ENCODE results near the gene EFNA2.

The EFNA2 gene

GRCh38 chr19:1272423-1273262 is 13.0 kb upstream of the EFNA2 start:
- no peak for DNase-seq (ENCODE audit: low spot score)

- DNase-seq (ENCODE audit: low spot score): no peak
These were observed 12.2 kb upstream of the EFNA2 start for GRCh38 chr19:1273263-1274041.

GRCh38 chr19:1274081-1274851 is 11.4 kb upstream of the EFNA2 start:
- no peak for DNase-seq (ENCODE audit: low spot score)

GRCh38 chr19:1274852-1275259 is 10.8 kb upstream of the EFNA2 start:
- no peak for DNase-seq (ENCODE audit: low spot score)

GRCh38 chr19:1275260-1275975 is 10.3 kb upstream of the EFNA2 start, which contains the start of gene FAM174C:
Gene FAM174C, plus strand, starts transcription at chr19:1275530. Its CDS starts 20 bp downstream, at chr19:1275550.
- DNase-seq (ENCODE audit: low spot score): peak; percentile 97

- DNase-seq (ENCODE audit: low spot score): no peak
These were observed 9.6 kb upstream of the EFNA2 start for GRCh38 chr19:1275976-1276627.

GRCh38 chr19:1276628-1277022 is 9.0 kb upstream of the EFNA2 start:
- DNase-seq (ENCODE audit: low spot score): no peak

- DNase-seq (ENCODE audit: low spot score): no peak
These were observed 8.6 kb upstream of the EFNA2 start for GRCh38 chr19:1277061-1277460.

- no peak for DNase-seq (ENCODE audit: low spot score)
These were observed 7.6 kb upstream of the EFNA2 start for GRCh38 chr19:1278074-1278473.

GRCh38 chr19:1278713-1279660 is 6.7 kb upstream of the EFNA2 start:
- no peak for DNase-seq (ENCODE audit: low spot score)

- DNase-seq (ENCODE audit: low spot score): peak; percentile 91
These were observed 5.8 kb upstream of the EFNA2 start for GRCh38 chr19:1279782-1280341.

- no peak for DNase-seq (ENCODE audit: low spot score)
These were observed 4.8 kb upstream of the EFNA2 start for GRCh38 chr19:1280636-1281568.

- no peak for DNase-seq (ENCODE audit: low spot score)
These were observed 3.9 kb upstream of the EFNA2 start for GRCh38 chr19:1281569-1282287.

- no peak for DNase-seq (ENCODE audit: low spot score)
These were observed 3.0 kb upstream of the EFNA2 start for GRCh38 chr19:1282588-1283206.

GRCh38 chr19:1283207-1283916 is 2.3 kb upstream of the EFNA2 start:
- DNase-seq (ENCODE audit: low spot score): no peak

GRCh38 chr19:1283917-1284292 is 1.8 kb upstream of the EFNA2 start:
- no peak for DNase-seq (ENCODE audit: low spot score)
